Measurements from ENCODE around the gene FBXL17. TPM values are rescaled to one million over a fixed set of nuclear protein-coding genes. Genes with fewer than 3 reads are reported as not detected.

FBXL17 gene
- total RNA-seq, 1 donor from 2014 or later: 17.6 TPM

DNA sequence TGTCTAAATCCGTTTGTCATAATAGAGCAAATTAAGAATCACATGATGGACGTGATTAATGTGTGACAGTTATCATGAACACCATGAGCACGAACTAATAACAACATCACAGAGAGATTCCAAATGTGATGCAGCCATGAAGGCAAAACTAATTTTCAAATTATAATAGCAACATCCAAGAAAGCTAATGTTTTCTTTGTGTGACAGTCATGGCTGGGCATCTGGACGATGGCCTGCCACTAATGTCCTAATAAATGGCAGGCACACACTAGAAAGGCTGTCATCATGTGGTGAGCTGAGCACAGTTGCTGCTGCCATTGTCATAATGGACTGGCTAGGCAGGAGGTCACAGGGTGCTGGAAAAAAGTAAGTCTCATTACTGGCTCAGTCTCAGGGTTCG is 431.1 kb downstream of the FBXL17 start:
- no peak for TF ChIP-seq CTCF (IDR thresholded peaks at IDR 0.05)
- Mint-ChIP-seq H3K4me3 (ENCODE audit: unreplicated experiment) (no peak overlapping the region), H3K9me3 (ENCODE audit: unreplicated experiment) (no peaks in the 10 kb centered on the region), H3K27me3 (ENCODE audit: unreplicated experiment) (no peaks in the 10 kb centered on the region), H3K36me3 (ENCODE audit: unreplicated experiment) (no peaks in the 10 kb centered on the region), H3K27ac (ENCODE audit: unreplicated experiment) (no peak overlapping the region), H3K4me1 (ENCODE audit: unreplicated experiment) (peaks cover 10% of the 10 kb centered on the region)
- no peak for DNase-seq (ENCODE audit: extremely low spot score, unreplicated experiment)

GRCh38 chr5:107949688-107950341 is 432.1 kb downstream of the FBXL17 start:
- TF ChIP-seq CTCF (IDR thresholded peaks at IDR 0.05): no peak
- H3K36me3 Mint-ChIP-seq (ENCODE audit: unreplicated experiment): no peaks in the 10 kb centered on the region
- no peak overlapping the region for H3K27ac Mint-ChIP-seq (ENCODE audit: unreplicated experiment)
- peaks cover 10% of the 10 kb centered on the region for H3K4me1 Mint-ChIP-seq (ENCODE audit: unreplicated experiment)
- no peak overlapping the region for H3K4me3 Mint-ChIP-seq (ENCODE audit: unreplicated experiment)
- DNase-seq (ENCODE audit: extremely low spot score, unreplicated experiment): no peak
- no peaks in the 10 kb centered on the region for H3K27me3 Mint-ChIP-seq (ENCODE audit: unreplicated experiment)
- H3K9me3 Mint-ChIP-seq (ENCODE audit: unreplicated experiment): no peaks in the 10 kb centered on the region

GRCh38 chr5:107948377-107948776 is 433.5 kb downstream of the FBXL17 start:
- no peak overlapping the region for H3K4me3 Mint-ChIP-seq (ENCODE audit: unreplicated experiment)
- no peak for DNase-seq (ENCODE audit: extremely low spot score, unreplicated experiment)
- H3K27ac Mint-ChIP-seq (ENCODE audit: unreplicated experiment): no peak overlapping the region
- H3K27me3 Mint-ChIP-seq (ENCODE audit: unreplicated experiment): no peaks in the 10 kb centered on the region
- no peak for TF ChIP-seq CTCF (IDR thresholded peaks at IDR 0.05)
- peaks cover 10% of the 10 kb centered on the region for H3K4me1 Mint-ChIP-seq (ENCODE audit: unreplicated experiment)
- H3K36me3 Mint-ChIP-seq (ENCODE audit: unreplicated experiment): no peaks in the 10 kb centered on the region
- H3K9me3 Mint-ChIP-seq (ENCODE audit: unreplicated experiment): no peaks in the 10 kb centered on the region

DNA sequence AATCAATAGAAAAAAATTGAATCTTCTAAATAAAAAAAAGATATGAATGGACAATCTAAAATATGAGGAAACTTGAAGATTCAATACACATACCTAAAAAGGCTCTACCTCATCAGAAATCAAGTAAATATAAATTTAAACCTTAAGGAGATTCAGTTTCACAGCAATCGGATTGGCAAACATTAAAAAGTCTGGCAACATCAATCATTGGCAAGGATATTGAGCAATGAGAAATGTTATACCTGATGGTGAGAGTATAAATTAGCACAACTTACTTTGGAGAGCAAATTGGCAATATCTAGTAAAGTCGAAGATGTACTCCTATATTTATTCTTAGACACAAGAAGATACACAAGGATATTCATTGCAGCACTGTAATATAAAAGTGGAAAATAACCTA is 436.8 kb downstream of the FBXL17 start:
- Mint-ChIP-seq H3K4me1 (ENCODE audit: unreplicated experiment) (peaks cover 10% of the 10 kb centered on the region), H3K27ac (ENCODE audit: unreplicated experiment) (no peak overlapping the region), H3K9me3 (ENCODE audit: unreplicated experiment) (no peaks in the 10 kb centered on the region), H3K36me3 (ENCODE audit: unreplicated experiment) (no peaks in the 10 kb centered on the region), H3K27me3 (ENCODE audit: unreplicated experiment) (no peaks in the 10 kb centered on the region), H3K4me3 (ENCODE audit: unreplicated experiment) (no peak overlapping the region)
- no peak for TF ChIP-seq CTCF (IDR thresholded peaks at IDR 0.05)
- no peak for DNase-seq (ENCODE audit: extremely low spot score, unreplicated experiment)

- H3K27ac Mint-ChIP-seq (ENCODE audit: unreplicated experiment): no peak overlapping the region
- peaks cover 3% of the 10 kb centered on the region for H3K4me1 Mint-ChIP-seq (ENCODE audit: unreplicated experiment)
- no peak for TF ChIP-seq CTCF (IDR thresholded peaks at IDR 0.05)
- DNase-seq (ENCODE audit: extremely low spot score, unreplicated experiment): no peak
- no peaks in the 10 kb centered on the region for H3K9me3 Mint-ChIP-seq (ENCODE audit: unreplicated experiment)
- H3K27me3 Mint-ChIP-seq (ENCODE audit: unreplicated experiment): no peaks in the 10 kb centered on the region
- H3K36me3 Mint-ChIP-seq (ENCODE audit: unreplicated experiment): no peaks in the 10 kb centered on the region
- H3K4me3 Mint-ChIP-seq (ENCODE audit: unreplicated experiment): no peak overlapping the region
Measured at GRCh38 chr5:107943923-107944322, 438.0 kb downstream of the FBXL17 start.

Measured in osteocyte (in vitro differentiated cells).